HepG2 (cell line): ENCODE measurements around the gene KRT14. TPM values are rescaled to one million over a fixed set of nuclear protein-coding genes. Genes with fewer than 3 reads are reported as not detected.

Experiments used
- ATAC-seq: fragments of 200-7000 bp; cut with Tn5 transposase; 3 replicates; pipeline ENCODE4 v1.9.1; 2020; ENCODE audit warnings: mild to moderate bottlenecking, moderate library complexity
- BruUV-seq: library from RNA; stranded (reverse); fragments of 400-500 nt; replicated peaks from 2 replicates; lab custom pipeline; 2021; lab: Mats Ljungman, UMichigan
- CTCF ChIA-PET: fragments of 300-600 bp; formaldehyde crosslinking; extraction: SDS; loops from one replicate; lab custom pipeline; 2021; ENCODE audit warnings: low total read pairs, inconsistent platforms, low intra/inter-chr PET ratio; lab: Yijun Ruan, JAX
- POLR2A ChIA-PET: fragments of 350-600 bp; sonication (Branson Sonifier 250); formaldehyde crosslinking; loops from one replicate; lab custom pipeline; 2020; ENCODE audit warnings: antibody characterized with exemption, inconsistent platforms; lab: Yijun Ruan, JAX
- DNase-seq: peaks from one replicate; pipeline ENCODE4 v3.0.0-alpha.2; 2015; ENCODE audit warnings: low spot score
- FAIRE-seq: peaks from 3 replicates; lab custom pipeline; 2011; peaks lifted over from hg19 to GRCh38; lab: Jason Lieb, UNC
- H2AFZ ChIP-seq: one replicate; pipeline ENCODE4 v1.6.1; 2011; ENCODE audit warnings: low read length, inconsistent platforms
- H3K27ac ChIP-seq: fragments of 300-600 bp; 3 replicates; pipeline ENCODE4 v1.8.0; 2011; ENCODE audit warnings: mixed run types, mild to moderate bottlenecking, mixed read lengths, low read length, inconsistent platforms; ENCODE audit not compliant: insufficient read depth; ENCODE audit errors: extremely low read length
- H3K27me3 ChIP-seq, 2 experiments: fragments of 200-600 bp in 1 of 2; 2 replicates in 1 of 2; 3 replicates in 1 of 2; pipeline versions ENCODE4 v1.6.0 to v1.8.0; 2011; ENCODE audit warnings: low read length in 2 of 2, mild to moderate bottlenecking in 2 of 2, moderate library complexity in 2 of 2, inconsistent platforms in 1 of 2; ENCODE audit not compliant: insufficient read depth in 2 of 2, control insufficient read depth in 1 of 2
- H3K36me3 ChIP-seq, 2 experiments: fragments of 200-600 bp in 1 of 2; replicated peaks in 1 of 2; 2 replicates in 1 of 2; 3 replicates in 1 of 2; pipeline versions ENCODE4 v1.5.1 to v1.8.0; 2011; ENCODE audit warnings: low read length in 2 of 2, inconsistent platforms in 1 of 2; ENCODE audit not compliant: insufficient read depth in 2 of 2, control insufficient read depth in 1 of 2
- H3K4me1 ChIP-seq: 2 replicates; pipeline ENCODE4 v1.5.1; 2012; ENCODE audit warnings: low read length, inconsistent platforms; ENCODE audit not compliant: insufficient read depth
- H3K4me2 ChIP-seq: 2 replicates; pipeline ENCODE4 v1.6.0; 2011; ENCODE audit warnings: low read depth, low read length, inconsistent platforms
- H3K4me3 ChIP-seq, 3 experiments: fragments of 200-600 bp in 1 of 3; sonication (generic), shearing (Covaris generic) in 1 of 3; replicated peaks in 1 of 3; 2 replicates each; pipeline ENCODE4 v1.5.1; 2011 to 2016; ENCODE audit warnings: low read length in 3 of 3, inconsistent platforms in 2 of 3, low read depth in 2 of 3, mild to moderate bottlenecking in 2 of 3, control low read depth in 1 of 3, mixed read lengths in 1 of 3; ENCODE audit not compliant: insufficient read depth in 1 of 3
- H3K79me2 ChIP-seq: one replicate; pipeline ENCODE4 v1.6.1; 2011; ENCODE audit warnings: low read length, inconsistent platforms; ENCODE audit not compliant: insufficient read depth
- H3K9ac ChIP-seq: 2 replicates; pipeline ENCODE4 v1.6.0; 2011; ENCODE audit warnings: mild to moderate bottlenecking, low read depth, low read length, inconsistent platforms; ENCODE audit not compliant: insufficient read depth
- H3K9me3 ChIP-seq: 2 replicates; pipeline ENCODE4 v1.5.1; 2012; ENCODE audit warnings: mild to moderate bottlenecking, low read length
- H4K20me1 ChIP-seq: 2 replicates; pipeline ENCODE4 v1.6.0; 2011; ENCODE audit warnings: inconsistent platforms, mild to moderate bottlenecking, low read length, moderate library complexity; ENCODE audit not compliant: insufficient read depth
- FOXJ3 ChIP-seq: sonication (generic); formaldehyde crosslinking; IDR thresholded peaks from 2 replicates; pipeline ENCODE4 v1.4.0; 2020; ENCODE audit warnings: missing genetic modification reagents, mild to moderate bottlenecking, borderline replicate concordance
- FUBP1 ChIP-seq: sonication (generic); formaldehyde crosslinking; IDR thresholded peaks from 2 replicates; pipeline ENCODE4 v1.5.1; 2020; ENCODE audit warnings: missing genetic modification reagents, mild to moderate bottlenecking, borderline replicate concordance
- HIVEP1 ChIP-seq: sonication (generic); formaldehyde crosslinking; IDR thresholded peaks from 2 replicates; pipeline ENCODE4 v1.4.0; 2020; ENCODE audit warnings: mild to moderate bottlenecking, missing genetic modification reagents
- HOMEZ ChIP-seq: IDR thresholded peaks from 2 replicates; pipeline ENCODE4 v1.6.1; 2016; ENCODE audit warnings: low read depth
- MAF1 ChIP-seq: sonication (generic); formaldehyde crosslinking; IDR thresholded peaks from 2 replicates; pipeline ENCODE4 v1.5.0; 2020; ENCODE audit warnings: missing genetic modification reagents, borderline replicate concordance
- PRDM4 ChIP-seq: sonication (generic); formaldehyde crosslinking; IDR thresholded peaks from 2 replicates; pipeline ENCODE4 v1.9.0; 2021; ENCODE audit warnings: missing genetic modification reagents, borderline replicate concordance
- TBP ChIP-seq: sonication (generic); formaldehyde crosslinking; IDR thresholded peaks from 2 replicates; pipeline ENCODE4 v1.5.0; 2020; ENCODE audit warnings: missing genetic modification reagents
- ZFP1 ChIP-seq: IDR thresholded peaks from 2 replicates; pipeline ENCODE4 v1.6.1; 2016
- ZNF34 ChIP-seq: sonication (generic); formaldehyde crosslinking; IDR thresholded peaks from 2 replicates; pipeline ENCODE4 v1.4.0; 2020; ENCODE audit warnings: mild to moderate bottlenecking, missing genetic modification reagents, borderline replicate concordance
- ZNF746 ChIP-seq: sonication (generic); formaldehyde crosslinking; IDR thresholded peaks from 2 replicates; pipeline ENCODE4 v1.8.0; 2022; ENCODE audit warnings: mild to moderate bottlenecking, missing genetic modification reagents
- WGBS: methylation state at CpG from one replicate; pipeline ENCODE4 v1.1.6; 2017; ENCODE audit warnings: low lambda C conversion rate; 5-methylcytosine and 5-hydroxymethylcytosine counted together
- in situ Hi-C: cut with HindIII; loops from 2 replicates; pipeline ENCODE4 v1.10.0; 2017; ENCODE audit warnings: low pct_unique_long_range_greater_than_20kb; ENCODE audit not compliant: extremely low pct_ligation_motif_present
- intact Hi-C: fragments of 100-400 bp; cut with micrococcal nuclease; formaldehyde crosslinking; loops from one replicate; pipeline ENCODE4 v1.10.0; 2022; ENCODE audit not compliant: unreplicated experiment
- polyA plus RNA-seq, 8 experiments: library from polyadenylated mRNA; depleted of rRNA in 3 of 8; stranded (reverse) in 7 of 8; unstranded in 1 of 8; fragments of >200 nt; fragmentation: Illumina TruSeq in 4 of 8; extraction: Trizol in 4 of 8; gene quantifications; 2 replicates each; pipeline versions ENCODE4 v1.2.1 to v1.2.3, GENCODE V29; 2011 to 2016; ENCODE audit warnings: low read depth in 4 of 8, missing spikeins in 1 of 8, mixed read lengths in 1 of 8; ENCODE audit not compliant: insufficient read depth in 1 of 8
- total RNA-seq, 5 experiments: library from RNA; depleted of rRNA; stranded (reverse); fragments of >200 nt; fragmentation: Illumina TruSeq; extraction: Trizol; gene quantifications; 2 replicates each; pipeline ENCODE4 v1.2.3, GENCODE V29; 2016; ENCODE audit warnings: low read depth in 1 of 5
- TF ChIP-seq, protein P1 (sequence below): sonication (generic); formaldehyde crosslinking; IDR thresholded peaks from 2 replicates; pipeline ENCODE4 v1.5.1; 2020; ENCODE audit warnings: missing genetic modification reagents, mild to moderate bottlenecking, borderline replicate concordance

The KRT14 gene
- total and polyA plus RNA-seq, 2 of the 13 experiments (the other 11 are each of a cell fraction or from before 2014, with no cell fraction given): 0.09 TPM; not detected in 1

GRCh38 chr17:41547378-41547841 is 39.3 kb downstream of the KRT14 start:
- in situ Hi-C loops: loop anchor here (5.0 kb wide), 2 partner anchors 60 to 115 kb away; partner anchors contain the start of gene KRT36
- Histone ChIP-seq H4K20me1 (no peaks in the 10 kb centered on the region), H3K79me2 (no peaks in the 10 kb centered on the region), H3K9ac (no peak overlapping the region), H3K27me3 (peaks cover 4 to 16% of the 10 kb centered on the region in 2 experiments; a peak in 3 of 5 replicates), H3K4me2 (no peak overlapping the region), H3K9me3 (no peaks in the 10 kb centered on the region), H2AFZ (no peak overlapping the region), H3K36me3 (no peaks in the 10 kb centered on the region), H3K4me1 (peaks cover 48% of the 10 kb centered on the region), H3K27ac (no peak overlapping the region), H3K4me3 (no peak overlapping the region)
- no TSS peak for BruUV-seq
- DNase-seq: no peak
- 29% methylated on average over 9 of the region's 9 CpGs for WGBS
- POLR2A ChIA-PET: interaction anchor here (2.8 to 3.3 kb wide), 2 partner anchors 17 to 19 kb away, joined by 8 to 26 read pairs; partner anchors contain the start of gene KRT19
- TF ChIP-seq HIVEP1 (no peak), ZFP1 (CRISPR knock-in tag) (no peak), ZNF34 (no peak), HOMEZ (CRISPR knock-in tag) (no peak), MAF1 (CRISPR knock-in tag) (no peak), TBP (CRISPR knock-in tag) (no peak), ZNF746 (no peak), FUBP1 (no peak), PRDM4 (CRISPR knock-in tag) (no peak), FOXJ3 (CRISPR knock-in tag) (no peak)
- TF ChIP-seq, protein P1, sequence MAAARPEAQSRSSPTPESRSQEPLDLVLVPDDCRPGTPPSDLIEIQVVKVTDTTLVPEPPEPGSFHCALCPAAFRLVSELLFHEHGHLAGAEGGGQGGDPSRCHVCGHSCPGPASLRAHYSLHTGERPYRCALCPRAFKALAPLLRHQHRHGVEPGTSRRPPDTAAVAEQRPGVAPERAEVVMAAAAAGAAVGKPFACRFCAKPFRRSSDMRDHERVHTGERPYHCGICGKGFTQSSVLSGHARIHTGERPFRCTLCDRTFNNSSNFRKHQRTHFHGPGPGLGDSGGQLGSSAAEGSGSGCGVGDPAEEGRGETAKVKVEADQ: no peak
- CTCF ChIA-PET: interaction anchor here (2.6 to 6.3 kb wide), 2 partner anchors 115 to 691 kb away, joined by 11 to 84 read pairs; no protein-coding TSS in a partner anchor
- no peak for FAIRE-seq
- intact Hi-C loops: no loop called here
- no peak for ATAC-seq
